ENCODE measurements around the gene PPP1R9B.

The PPP1R9B gene

DNA sequence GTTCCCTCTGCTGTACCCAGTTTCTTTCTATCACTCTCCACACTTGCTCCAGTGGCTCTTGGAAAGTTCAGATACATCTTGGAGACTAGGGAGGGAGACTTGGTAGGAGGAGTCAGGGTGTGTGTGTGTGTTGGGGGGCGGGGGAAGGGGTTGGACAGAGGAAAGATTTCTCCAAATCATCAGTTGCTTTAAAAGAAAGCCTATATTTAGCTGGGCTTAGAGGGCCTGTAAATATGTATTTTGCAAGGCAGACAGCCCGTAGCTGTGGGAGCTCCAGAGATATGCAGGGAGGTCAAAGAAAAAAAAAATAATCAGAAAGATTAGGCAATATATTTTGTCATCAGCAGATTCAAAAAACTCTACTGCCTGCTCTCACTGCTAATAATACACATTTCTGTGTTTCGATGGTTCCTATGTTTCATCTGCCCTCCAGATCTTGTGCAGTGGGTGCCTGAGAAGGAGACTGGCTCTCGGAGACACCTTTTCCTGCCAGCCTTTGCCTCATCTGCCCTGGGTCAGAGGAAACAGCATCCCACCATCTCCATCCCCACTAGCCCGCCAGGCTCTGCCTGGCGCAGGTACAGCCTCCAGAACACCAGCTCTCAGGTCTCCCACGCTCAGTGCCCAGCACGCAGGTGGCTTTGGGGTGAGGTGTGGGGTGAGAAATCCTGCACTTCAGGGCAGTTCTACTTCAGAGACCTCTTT, 4.8 kb upstream of the PPP1R9B start:
- DNase-seq (ENCODE audit: low read depth), result no peak

DNA sequence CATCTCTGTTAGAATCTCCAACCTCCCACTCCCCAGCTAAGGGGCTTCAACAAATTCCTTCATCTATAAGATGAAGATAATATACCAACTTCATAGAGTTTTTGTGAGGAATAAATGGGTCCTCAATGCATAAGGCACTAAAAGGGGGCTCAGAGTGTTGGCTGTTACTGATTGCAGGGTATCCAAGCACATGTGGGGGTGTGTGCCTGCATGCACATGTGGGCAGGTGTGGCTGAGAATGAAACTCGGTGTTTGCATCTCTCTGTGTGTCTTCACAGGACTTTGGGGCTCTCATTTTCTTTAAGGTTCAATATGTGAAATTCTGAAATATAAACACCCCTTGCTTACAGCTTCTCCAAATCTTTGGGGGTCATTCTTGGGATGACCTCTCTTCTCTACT, 4.1 kb upstream of the PPP1R9B start:
- no peak for DNase-seq (ENCODE audit: low read depth)

DNA sequence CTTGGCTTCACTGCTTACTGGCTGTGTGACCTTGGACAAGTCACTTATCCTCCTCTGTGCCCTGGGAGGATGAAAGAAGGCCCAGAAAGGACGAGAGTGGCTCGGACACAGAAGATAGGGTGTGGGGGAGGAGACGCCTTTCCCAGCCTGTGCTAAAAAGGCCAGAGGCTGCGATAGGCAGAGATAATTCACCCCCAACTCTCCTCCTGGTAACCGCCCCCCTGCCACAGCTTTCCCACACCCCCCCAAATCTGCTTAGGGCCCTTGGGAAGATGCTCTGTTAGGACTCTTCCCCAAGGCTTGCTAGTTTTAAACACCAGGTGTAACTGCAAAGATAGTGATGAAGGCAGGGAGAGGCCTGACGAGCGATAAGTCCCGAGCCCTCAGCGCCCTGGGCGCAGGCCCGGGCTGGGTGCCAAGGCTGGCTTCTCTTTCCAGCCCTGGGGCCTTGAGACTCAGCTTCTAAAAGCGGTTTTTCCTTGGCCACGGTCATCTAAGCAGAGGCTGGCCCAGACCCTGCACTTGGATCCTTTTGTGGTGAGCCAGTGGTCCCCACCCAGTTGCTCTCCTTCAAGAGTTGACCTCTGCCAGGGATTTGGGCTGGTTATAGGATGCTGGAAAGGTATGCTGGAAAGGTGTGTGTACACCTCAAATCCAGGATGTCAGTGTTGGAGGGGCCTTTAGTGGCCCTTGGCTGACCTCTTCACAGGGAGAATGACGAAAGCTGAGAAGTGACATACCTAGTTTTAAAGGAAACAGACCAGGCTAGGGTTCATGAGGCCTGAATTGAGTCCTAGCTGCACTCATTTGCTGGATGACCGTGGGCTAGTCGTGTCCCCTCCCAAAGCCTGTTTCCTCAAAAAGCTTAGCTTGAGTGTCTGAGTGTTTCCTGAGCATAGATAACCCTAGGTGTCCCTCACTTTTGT, 3.4 kb upstream of the PPP1R9B start:
- DNase-seq (ENCODE audit: low read depth), result no peak

DNA sequence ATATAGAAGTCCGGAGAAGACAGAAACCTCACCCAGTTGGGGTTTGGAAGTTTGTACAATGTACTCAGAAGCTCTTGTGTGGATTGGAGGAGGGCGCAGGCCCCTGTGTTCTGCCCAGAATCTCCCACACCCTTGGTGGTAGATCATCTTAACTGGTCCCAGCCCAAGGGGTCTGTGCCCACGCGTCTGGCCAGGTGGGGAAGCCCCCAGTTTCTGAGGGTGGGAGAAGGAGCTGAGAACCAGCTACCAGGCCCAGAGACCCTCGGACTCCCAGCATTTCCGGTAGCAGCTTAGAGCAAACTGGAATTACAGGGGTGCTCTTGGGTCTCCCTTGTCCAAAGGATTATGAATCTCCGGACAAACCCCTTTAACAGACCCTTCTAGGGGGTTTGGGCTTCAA, 2.3 kb upstream of the PPP1R9B start:
- DNase-seq (ENCODE audit: low read depth), result no peak

DNA sequence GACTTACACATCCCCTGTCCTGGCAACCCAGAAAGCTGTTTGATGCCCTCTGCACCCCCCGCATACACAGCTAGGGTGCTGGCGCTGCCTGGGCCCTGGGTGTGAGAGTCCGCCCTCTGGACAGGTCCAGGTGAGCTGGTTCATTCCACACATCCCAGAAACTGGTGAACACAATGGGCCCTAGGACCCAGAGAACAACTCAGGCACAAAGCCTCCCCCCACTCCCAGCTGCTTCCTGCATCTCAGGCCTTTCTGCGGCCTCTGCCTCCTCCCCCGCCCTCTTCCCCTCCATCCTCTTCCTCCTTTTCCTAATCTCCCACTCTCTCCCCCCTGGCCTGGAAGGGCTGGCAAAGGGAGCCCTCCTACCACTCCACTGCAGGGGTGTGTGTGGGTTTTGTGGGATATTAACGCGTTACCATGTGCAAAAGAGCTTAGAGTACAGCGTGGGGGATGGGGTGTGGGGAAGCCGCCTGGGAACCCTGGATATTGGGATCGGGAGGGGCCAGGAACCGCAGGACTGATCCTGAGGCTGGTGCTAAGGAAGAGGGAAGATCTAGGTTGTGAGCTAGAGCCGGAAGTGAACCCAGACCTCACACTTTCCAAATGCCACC, 1.6 kb upstream of the PPP1R9B start:
- DNase-seq (ENCODE audit: low read depth), result peak; percentile 72

DNA sequence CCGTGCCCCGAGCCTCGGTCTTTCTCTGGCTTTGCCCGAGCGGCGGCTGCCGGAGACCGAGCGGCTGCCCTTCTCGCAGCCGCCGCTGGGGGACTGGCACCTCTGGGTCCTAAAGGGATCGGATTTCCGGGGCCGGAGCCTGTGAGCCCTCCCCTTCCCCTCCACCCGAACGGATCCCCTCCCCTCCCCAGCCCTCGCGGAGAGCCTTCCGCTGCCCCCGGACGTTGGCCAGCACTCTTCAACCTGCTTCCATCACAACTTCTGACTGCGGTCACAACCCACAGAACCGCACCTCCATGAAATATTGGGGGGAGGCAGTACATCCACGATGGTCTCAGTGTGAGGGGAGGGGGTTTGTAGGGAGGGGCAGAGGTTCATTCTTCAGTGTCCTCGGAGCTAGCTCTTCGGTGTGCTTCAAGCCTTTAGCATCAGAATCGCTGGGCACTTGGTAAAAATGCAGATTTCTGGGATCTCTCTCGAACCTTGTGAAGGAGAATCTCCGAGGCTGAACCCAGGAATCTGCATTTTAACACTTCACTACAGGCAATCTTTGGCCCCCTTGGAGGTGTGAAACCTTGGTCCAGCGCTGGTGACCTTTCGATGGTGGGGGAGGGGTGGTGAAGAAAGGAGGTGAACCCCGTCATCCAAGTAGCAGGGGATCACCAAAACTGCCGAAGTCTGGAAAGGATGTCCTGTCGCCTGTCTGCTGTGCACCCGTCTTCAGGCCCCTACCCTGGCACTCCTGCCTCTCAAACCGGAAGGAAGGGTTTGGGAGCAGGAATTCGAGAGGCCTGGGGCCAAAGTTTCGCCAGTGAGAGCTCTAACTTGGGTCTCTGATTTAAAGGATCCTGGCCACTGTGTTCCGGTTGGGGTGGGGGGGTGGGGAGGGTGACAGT, 812 bp upstream of the PPP1R9B start:
- DNase-seq (ENCODE audit: low read depth), result peak; percentile 80

DNA sequence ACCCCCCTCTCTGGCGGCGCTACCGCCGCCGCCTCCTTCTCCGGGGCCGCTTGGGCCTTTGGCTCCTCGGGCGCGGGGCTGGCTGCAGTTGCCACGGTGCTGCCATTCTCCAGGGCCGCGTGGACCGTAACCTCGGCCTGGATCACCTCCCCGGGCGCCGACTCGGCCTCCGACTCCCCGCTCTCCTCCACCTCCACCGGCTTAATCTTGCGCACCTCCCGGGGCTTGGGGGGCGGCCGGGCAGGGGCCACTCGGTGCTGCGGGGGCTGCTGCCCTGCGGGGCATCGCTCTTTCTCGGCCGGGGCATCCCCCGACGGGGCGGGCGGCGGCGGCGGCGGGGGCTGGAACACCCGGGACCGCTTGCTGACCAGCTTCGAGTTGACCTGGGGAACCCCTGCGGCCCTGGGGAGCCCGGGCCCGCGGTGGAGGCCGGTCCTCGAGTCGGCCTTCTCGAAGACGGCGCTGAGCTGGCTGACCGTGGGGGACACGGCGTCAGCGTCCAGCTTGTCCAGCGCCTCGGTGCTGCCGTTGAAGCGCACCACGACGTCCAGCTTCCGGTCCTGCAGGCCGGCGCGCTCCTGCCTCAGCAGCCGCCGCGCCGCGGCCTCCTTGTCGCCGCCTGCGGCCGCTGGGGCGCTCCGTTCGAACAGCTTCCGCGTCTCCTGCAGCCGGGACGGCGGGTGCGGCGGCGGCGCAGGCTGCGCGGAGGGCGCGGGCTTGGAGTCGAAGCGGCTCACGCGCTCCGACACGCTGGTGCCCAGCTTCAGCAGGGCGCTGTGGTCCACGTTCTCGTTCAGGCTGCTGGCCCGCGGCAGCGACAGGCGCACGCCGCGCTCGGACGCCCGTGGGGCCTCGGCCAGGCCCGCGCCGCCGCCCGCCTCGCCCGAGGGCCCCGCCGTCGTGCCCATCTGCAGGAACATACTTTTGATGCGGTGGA, 792 bp downstream of the PPP1R9B start:
- DNase-seq (ENCODE audit: low read depth), result no peak

DNA sequence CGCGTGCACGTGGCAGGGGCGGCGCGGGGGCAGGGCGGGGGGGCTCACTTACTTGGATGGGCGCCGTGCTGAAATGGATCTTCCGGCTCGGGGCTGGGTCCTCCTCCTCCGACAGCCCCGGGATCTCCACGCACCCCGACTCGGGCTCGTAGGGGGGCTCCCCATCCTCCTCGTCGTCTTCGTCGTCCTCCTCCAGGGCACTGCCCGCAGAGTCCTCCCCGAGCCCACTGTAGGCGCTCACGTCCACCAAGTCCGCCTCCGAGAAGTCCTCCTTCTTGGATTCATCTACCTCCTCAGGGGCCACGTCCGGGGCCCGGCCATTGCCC, 1.4 kb downstream of the PPP1R9B start:
- DNase-seq (ENCODE audit: low read depth), result no peak

DNA sequence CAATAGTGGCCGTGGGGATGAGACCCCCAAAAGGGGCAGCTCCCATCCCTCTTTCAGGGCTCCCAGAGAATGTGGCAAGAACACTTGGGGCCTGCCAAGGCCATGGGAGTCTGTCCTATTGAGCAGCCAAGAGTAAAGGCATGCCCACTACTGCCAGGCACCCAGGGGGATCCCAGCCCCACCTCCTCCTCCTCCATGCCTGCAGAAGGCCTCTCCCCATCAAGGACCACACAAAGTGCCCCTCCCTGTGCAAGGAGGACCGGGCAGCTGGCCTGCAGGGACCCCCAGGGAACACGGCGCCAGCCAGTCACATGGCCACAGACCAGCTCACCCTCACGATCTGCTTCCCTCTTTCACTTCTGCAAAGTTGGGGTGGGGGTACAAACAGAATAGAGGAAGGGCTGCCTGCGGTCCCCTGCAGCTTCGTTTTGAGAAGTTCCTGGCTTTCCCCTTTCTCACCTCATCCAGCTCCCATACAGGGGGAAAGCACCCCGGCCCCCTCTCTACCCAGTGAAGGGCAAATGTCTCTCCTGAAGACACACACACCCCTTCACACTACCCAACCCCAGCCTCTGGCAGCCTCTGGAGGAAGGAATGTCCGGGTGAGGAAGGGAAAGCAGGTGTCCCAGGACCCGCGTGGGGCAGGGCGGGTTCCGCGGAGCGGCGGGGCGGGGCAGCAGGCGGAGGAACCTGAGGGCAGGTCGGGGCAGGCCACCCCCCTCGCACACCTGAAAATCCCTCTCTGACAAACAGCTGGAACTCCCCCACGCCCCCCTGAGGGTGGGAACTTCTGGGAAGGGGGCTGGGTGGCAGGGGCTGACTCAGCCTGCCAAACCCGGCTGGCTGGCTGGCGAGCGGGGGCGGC, 2.0 kb downstream of the PPP1R9B start:
- no peak for DNase-seq (ENCODE audit: low read depth)

DNA sequence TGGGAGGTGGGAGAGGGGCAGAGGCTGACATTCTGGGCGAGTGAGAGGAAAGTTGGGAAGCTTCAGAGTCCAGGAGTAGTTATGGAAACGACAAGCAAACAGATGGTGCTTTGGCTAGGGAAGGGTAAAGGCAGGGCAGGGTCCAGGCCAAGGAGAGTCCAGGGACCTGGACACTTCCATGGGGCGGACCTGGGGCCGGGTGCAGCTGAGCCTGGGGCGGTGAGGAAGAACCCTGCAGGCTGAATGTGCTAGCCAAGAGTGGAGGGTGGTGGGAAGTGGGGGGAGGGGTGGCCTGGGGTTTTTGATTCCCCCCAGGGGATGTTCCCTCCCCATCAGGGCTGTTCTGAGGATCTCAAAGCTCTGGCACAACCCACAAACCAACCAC, 2.6 kb downstream of the PPP1R9B start:
- DNase-seq (ENCODE audit: low read depth), result no peak

DNA sequence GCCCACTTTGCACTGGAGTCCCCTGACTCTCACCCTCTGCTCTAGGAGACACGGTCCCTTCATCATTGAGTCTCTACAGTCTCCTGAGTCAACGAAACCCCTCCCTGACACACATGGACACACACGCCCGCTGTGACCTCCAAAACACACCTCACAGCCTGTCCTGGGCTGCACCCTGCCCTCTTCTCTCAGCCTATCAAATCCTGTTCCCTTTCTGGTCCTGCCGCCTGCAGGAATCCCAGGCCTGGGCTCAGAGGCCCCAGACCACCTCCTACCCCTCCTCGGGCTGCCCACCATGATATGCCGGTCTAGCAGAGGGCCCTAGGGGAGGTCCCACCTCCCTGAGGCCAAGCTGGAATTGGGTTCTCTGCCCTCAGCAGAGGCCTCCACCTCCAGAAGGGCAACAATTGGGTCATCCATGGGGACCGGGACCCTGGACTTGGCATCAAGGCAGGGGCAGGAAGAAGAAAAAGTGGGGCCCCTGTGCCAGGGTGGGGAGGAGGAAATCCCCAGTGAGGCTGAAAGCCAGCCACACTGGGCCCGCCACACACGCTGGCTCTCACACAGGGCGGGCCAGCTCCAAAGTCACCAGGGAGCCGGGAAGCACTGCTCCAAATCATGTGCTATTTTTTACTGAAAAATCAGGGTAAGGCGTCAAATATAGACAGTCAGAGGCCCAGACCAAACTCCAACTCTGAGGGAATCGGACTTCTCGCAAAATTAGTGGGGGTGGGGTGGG, 3.4 kb downstream of the PPP1R9B start:
- DNase-seq (ENCODE audit: low read depth), result no peak

DNA sequence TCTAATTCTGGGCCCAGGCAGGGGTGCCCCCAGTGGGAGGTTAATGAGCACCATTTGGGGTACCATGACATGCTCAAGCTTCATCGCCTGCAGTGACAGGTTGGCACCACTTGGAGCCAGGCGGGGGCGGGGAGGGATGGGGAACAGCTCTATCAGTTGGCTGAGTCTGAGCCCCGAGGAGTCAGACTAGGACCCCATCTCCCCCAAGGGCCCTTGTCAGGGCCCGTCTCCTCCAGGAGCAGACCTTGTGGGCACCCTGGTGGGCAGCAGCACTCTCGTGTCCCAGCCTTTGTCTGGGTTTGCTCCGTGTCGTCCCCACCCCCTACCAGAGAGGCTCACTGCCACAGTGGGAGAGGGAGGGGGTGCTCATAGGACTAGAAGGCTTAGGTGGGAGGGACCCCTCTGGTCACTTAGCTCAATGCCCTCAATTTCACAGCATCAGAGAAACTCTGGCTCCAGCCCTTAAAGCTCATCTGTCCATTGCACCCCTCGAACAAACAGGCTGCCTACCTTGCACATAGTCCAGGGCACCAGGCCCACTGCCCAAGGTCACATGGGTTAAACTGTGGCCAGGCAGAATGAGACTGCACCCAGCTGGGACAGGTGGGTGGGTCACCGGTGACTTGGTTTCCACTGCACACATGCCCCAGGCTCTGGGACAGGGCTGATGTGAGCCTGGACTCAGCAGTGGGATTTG, 4.1 kb downstream of the PPP1R9B start:
- no peak for DNase-seq (ENCODE audit: low read depth)

DNA sequence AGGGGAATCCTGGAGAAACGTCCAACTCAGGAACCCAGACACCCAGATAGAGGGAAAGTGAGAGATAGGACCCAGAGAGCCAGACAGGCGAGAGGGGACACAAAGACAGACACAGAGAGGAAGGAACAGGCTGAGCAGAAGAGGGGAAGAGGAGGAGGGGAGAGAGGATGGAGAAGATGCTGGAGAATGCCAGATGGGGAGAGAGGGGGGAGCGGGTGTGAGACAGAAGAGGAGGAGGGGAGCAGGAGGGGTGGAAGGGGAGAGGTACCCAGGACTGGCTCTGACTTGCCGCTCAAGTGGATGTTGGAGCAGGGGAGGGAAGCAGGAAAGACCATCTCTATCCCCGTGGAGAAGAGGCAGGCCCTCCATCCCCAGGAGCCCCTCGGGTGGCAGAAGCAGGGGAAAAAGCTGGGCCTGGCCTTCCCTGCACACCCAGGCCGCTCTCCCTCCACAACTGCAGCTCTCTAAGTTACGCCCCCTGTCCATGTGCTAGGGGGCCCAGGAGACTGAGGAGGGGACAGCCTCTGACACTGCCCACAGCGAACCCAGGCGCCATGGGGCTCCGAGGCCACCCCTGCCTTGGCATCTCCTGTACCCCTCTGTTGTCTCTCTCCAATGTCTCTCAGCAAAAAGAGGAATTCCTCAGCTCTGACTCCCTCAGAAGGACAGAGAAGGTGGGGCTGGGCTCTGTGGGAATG, 4.8 kb downstream of the PPP1R9B start:
- no peak for DNase-seq (ENCODE audit: low read depth)

DNA sequence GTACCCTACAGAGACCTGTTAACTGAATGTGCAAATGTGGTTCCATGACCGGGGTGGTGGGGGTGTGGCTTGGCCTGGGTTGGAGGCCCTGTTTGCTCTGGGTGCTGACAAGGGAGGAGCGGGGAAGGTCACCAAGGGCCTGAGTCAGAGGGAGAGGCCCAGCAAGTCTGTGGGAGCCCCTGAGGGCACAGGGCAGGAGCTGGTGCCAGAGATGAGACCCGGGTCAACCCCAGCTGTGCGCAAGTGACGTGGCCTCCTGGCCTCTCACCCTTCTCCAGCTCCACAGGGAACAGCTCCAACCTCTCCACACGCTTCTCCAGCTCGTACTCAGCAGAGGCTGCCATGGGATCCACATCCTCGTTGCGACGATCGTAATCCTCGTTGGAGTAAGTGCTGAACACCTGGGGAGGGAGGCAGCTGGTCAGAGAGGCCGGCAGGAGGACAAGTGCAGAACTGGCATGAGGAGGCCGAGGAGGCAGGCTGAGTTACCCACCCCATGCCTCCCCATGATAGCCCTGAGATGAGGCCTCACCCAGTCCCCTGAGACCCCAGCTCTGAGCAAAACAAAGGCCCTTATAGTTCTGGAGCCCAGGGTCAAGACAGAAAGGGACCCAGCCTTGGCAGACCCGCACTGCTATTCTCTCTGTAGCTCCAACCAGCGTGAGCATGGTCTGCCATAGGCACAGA, 5.5 kb downstream of the PPP1R9B start:
- no peak for DNase-seq (ENCODE audit: low read depth)

DNA sequence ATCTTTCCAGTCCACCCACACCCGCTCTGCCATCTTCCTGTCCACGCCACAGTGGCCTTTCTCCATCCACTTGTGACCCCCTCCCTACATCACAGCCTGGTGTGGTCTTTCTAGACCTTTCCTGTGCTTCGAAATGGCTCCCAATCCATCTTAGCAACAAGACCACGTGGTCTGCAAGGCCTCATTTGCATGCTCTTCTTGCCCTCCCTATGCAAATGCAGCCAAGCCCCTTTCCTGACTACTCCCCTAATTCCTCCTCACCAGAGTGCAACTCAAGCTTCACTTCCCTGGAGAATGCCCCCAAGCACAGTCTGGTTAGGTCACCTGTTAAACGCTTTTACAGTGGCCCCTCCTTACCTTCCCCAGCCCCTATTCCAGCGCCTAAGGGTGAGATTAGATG, 6.1 kb downstream of the PPP1R9B start:
- no peak for DNase-seq (ENCODE audit: low read depth)

DNA sequence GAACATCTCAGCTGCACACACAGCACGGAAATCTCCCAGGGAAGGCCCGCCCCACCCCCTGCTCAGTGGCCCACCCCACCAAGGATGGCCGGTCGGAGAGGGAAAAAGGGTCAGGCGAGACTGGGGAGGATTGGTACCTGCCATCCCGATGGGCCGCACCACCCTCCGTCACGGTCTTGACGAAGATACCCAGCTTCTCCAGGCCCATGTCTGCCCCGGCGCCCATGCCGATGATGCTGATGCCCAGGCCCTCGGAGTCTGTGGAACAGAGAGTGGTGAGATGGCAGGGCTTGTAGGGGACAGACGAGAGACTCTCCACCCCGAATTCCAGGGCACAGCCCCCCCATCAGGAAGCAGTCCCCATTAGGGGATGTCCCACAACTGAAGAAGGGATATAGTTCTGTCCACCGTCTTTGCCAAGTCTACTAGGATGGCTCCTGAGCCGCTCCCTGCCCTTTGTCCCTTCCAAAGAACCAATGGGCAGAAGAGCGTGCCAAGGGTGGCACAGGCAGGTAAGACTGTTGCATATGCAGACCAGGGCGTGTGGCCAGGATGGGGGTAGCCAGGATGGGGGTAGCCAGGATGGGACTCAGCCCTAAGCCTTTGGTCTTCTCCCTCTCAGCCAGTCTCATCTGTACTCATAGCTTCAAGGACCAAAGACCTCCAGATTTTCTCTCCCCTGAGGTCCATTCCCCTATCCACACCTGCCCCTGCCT, 6.9 kb downstream of the PPP1R9B start:
- no peak for DNase-seq (ENCODE audit: low read depth)

DNA sequence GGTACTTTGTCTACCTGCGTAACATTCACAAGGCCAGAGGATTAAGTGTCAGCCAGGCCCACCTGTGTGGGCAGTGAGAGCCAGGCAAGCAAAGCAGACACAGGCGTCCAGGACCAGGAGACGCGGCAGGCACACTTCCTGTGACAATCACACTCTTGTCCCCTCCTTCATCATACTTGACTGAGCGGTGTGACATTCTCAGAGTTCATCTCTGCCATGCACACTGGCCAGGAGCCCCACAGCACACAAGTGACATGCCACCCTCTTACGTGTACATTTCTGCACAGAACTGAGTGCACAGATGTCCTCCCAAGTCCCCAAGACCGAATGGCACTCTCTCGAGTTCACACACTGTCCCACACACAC, 8.7 kb downstream of the PPP1R9B start:
- no peak for DNase-seq (ENCODE audit: low read depth)

Data from GM04504 (cell line).